GM19452 (cell line): Measurements from ENCODE around the gene SUMF2.
"Not testable (repeated sequence)": the region's sequence is repeated elsewhere in the genome, so short reads cannot be mapped to it uniquely, and the experiment has no call there.

ENCODE experiments used
- ATAC-seq: cut with Tn5 transposase; IDR thresholded peaks from one replicate; pipeline ENCODE4 v1.9.1; 2021; ENCODE audit not compliant: unreplicated experiment

SUMF2 gene

DNA sequence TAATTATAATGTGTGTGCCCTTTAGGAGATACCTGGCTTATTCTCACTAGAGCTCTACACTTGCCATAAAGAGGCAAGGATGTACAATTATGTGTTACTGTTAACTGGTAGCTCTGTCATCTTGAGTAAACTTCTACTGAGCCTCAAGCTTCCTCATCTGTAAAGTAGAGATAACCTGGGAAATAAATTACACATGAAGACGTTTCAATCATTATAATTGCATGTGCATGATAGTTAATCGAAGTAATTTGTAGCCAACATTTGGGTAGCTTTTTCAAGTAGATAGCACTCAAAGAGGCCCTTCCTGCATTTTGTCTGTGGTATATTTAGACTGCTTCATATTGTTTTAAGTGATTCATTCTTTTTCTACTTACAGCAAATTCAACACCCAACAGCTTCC, 10.1 kb upstream of the SUMF2 start:
- no peak for ATAC-seq

GRCh38 chr7:56062382-56062781, 1.7 kb upstream of the SUMF2 start:
- no peak for ATAC-seq

DNA sequence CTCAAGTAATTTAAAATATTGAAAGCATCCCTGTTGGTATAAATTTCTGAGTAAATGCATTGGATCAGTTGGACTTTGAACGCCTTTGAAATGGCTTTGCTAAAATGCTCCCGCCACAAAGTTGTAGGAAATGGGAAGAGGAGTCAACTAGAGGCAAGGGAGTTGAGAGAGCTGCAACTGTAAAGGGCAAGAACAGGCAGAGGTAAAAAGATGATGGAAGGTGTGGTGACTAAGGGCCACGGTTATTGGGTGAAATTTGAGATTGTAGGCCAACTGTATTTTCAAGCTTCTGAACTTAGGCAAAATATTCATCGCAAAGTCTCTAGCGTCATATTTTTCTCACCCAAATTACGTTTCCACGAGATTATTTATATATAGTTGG, 595 bp upstream of the SUMF2 start:
- no peak for ATAC-seq

DNA sequence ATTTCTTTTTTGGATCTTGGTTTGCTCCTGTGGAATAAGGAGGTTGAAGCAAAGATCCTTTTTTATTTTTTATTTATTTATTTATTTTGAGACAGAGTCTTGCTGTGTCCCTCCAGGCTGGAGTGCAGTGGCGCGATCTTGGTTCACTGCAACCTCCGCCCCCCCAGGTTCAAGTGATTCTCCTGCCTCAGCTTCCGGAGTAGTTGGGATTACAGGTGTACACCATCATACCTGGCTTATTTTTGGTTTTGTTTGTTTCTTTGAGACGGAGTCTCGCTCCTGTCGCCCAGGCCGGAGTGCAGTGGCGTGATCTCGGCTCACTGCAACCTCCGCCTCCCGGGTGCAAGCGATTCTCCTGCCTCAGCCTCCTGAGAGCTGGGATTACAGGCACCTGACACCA, 2.3 kb downstream of the SUMF2 start:
- ATAC-seq, result not testable (repeated sequence)

DNA sequence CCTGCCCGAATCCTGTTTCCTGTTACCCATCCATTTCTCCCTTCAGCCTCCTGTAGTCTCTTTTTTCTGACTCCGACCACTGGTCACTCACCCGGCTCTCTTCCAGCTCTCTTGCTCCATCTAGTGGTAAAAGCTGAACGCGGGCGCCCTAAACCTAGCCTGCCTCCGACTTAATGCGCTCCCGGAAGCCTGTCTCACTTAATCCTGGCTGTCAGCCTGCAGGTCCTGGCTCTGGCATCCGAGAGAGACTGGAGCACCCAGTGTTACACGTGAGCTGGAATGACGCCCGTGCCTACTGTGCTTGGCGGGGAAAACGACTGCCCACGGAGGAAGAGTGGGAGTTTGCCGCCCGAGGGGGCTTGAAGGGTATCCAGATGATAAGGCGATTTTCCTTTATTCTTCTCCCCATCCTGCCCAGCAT, 10.3 kb downstream of the SUMF2 start:
- ATAC-seq, result peak; percentile 88

DNA sequence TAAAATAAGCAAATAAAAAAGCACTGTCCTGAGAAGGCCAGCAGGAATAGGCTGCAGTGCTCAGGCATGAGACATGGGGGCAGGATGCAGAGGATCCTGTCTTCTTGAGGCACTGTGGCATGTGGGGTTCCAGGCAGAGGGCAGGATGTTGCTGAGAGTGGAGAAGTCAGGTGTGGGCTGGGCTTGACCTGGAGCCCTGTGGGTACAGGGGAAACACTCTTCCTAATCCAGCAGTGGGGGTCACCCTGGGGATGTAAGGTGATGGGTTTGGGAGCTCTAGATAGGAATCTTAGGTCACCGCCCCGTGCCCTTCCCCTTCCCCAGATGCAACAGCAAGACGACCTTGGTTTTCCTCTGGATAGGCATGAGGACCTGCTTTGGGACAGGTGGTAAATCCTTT, 13.6 kb downstream of the SUMF2 start:
- ATAC-seq, result no peak

- ATAC-seq, result no peak
These were observed 14.1 kb downstream of the SUMF2 start for GRCh38 chr7:56078196-56078595.

DNA sequence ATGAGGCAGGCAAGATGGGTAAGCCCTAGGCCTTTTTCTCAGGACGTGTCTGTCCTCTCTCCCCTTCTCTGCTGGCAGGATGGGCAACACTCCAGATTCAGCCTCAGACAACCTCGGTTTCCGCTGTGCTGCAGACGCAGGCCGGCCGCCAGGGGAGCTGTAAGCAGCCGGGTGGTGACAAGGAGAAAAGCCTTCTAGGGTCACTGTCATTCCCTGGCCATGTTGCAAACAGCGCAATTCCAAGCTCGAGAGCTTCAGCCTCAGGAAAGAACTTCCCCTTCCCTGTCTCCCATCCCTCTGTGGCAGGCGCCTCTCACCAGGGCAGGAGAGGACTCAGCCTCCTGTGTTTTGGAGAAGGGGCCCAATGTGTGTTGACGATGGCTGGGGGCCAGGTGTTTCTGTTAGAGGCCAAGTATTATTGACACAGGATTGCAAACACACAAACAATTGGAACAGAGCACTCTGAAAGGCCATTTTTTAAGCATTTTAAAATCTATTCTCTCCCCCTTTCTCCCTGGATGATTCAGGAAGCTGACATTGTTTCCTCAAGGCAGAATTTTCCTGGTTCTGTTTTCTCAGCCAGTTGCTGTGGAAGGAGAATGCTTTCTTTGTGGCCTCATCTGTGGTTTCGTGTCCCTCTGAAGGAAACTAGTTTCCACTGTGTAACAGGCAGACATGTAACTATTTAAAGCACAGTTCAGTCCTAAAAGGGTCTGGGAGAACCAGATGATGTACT, 15.5 kb downstream of the SUMF2 start:
- no peak for ATAC-seq

- not testable (repeated sequence) for ATAC-seq
These were observed 16.8 kb downstream of the SUMF2 start for GRCh38 chr7:56080726-56081435.

GRCh38 chr7:56081626-56082340, 17.7 kb downstream of the SUMF2 start:
- no peak for ATAC-seq

- ATAC-seq, result no peak
These were observed 19.2 kb downstream of the SUMF2 start for GRCh38 chr7:56083150-56083785.

- no peak for ATAC-seq
These were observed 22.7 kb downstream of the SUMF2 start for GRCh38 chr7:56086761-56087160.

DNA sequence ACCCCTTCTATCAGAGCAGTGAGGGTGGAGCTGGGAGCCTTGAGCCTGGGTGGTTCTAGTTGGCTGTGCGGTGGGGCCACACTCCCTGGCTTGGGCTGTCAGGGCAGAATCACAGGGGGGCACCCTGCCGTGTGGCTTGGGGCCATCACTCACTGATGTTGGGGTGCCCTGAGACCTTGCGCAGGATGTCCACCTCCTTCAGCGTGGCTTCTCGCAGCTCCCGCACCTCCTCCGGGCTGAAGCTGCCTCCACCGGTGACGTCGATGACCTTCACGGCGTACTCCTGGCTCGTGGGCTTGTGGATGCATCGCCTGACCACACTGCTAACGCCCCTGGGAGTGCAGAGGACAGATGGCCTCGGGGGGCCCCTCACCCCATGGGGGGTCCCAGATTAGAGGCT, 23.4 kb downstream of the SUMF2 start:
- no peak for ATAC-seq

DNA sequence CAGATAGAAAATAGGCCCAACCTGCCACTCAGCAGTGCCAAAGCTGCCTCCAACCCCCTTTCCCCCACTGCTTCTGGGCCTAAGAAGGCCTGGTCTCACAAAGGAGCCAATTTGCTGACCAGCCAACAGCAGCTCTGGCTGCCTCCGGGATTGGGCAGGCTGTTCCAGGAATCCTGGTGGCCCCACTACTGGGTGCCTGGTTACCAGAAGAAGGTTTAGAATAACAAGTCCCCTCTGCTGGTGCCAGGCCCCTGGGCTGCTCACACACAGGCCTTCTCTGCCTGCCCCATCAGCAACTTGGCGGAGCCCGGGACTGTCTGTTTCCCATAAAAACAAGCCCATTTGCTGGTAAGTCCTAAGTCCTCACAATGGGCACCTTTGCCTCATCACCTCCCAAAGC, 27.5 kb downstream of the SUMF2 start:
- no peak for ATAC-seq

GRCh38 chr7:56092388-56092787, 28.3 kb downstream of the SUMF2 start:
- ATAC-seq, result not testable (repeated sequence)

DNA sequence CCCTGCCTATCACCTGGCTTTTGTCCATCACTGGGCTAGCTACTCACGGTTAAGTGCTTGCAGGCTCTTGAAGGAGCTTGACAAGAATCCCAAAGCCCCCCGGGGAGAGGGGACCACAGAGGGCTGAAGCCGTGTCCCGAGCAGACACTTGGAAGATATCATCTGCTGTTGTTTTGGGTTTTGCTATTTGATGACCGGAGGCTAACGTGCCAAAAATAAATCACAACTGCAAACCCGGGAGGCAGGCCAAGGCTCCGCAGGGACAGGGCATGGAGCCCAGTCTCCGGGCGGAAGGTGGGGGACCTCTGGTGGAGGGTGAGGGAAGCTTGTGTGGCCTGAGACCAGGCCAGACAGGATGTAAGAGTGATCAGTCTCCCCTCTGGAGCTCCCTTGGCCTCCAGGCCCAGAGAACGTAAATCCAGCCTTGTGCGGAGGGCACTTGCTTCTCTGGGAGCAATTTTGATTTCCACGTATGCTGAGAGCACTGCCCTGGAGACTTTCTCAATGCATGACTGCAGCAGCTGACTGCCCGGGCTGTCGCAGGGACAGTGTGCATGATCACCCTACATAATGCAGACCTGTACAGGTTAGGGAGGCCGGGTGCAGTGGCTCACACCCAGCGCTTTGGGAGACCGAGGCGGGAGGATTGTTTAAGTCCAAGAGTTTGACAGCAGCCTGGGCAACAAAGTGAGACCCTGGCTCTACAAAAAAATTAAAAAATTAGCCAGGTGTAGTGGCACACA, 28.9 kb downstream of the SUMF2 start, which contains the start of gene PHKG1:
Gene PHKG1 (minus strand): TSS at position 164 of the 743 bp plus-strand sequence. CDS start 4,011 bp downstream, outside the sequence.
- no peak for ATAC-seq

DNA sequence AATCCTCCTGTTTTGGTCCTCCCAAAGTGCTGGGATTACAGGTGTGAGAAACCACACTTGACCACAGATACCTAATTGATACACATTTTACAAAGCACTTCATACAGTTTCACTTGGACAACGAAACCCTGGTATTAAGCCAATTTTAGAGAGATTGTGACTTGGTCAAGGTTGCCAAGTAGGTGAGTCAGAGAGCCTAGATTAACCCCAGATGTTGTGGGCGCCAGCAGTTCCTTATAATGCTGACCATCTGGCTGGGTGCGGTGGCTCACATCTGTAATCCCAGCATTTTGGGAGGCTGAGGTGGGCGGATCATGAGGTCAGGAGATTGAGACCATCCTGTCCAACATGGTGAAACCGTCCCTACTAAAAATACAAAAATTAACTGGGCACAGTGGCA, 33.6 kb downstream of the SUMF2 start:
- no peak for ATAC-seq

GRCh38 chr7:56098187-56099008, 34.3 kb downstream of the SUMF2 start:
- ATAC-seq, result not testable (repeated sequence)

- no peak for ATAC-seq
These were observed 35.6 kb downstream of the SUMF2 start for GRCh38 chr7:56099653-56100052.

- not testable (repeated sequence) for ATAC-seq
These were observed 40.1 kb downstream of the SUMF2 start for GRCh38 chr7:56104138-56104537.
